GM19240 (cell line): ENCODE measurements around the gene C19orf33.

ENCODE experiments used
- DNase-seq: peaks from one replicate; pipeline ENCODE4 v3.0.0; 2011; ENCODE audit warnings: low spot score; ENCODE audit not compliant: insufficient read length

Gene C19orf33

GRCh38 chr19:38278751-38279150, 25.3 kb upstream of the C19orf33 start:
- DNase-seq = no peak

- DNase-seq = no peak
Measured at GRCh38 chr19:38280030-38280921, 23.8 kb upstream of the C19orf33 start.

- DNase-seq = no peak
Measured at GRCh38 chr19:38281811-38282566, 22.1 kb upstream of the C19orf33 start.

GRCh38 chr19:38283271-38283670, 20.8 kb upstream of the C19orf33 start:
- DNase-seq = no peak

- no peak for DNase-seq
Measured at GRCh38 chr19:38284422-38284821, 19.6 kb upstream of the C19orf33 start.

- no peak for DNase-seq
Measured at GRCh38 chr19:38285567-38285966, 18.5 kb upstream of the C19orf33 start.

GRCh38 chr19:38287604-38288003, 16.4 kb upstream of the C19orf33 start:
- no peak for DNase-seq

GRCh38 chr19:38288123-38288855, 15.8 kb upstream of the C19orf33 start:
- no peak for DNase-seq

GRCh38 chr19:38289955-38290354, 14.1 kb upstream of the C19orf33 start:
- no peak for DNase-seq

- no peak for DNase-seq
Measured at GRCh38 chr19:38290631-38291147, 13.4 kb upstream of the C19orf33 start.

- DNase-seq = no peak
Measured at GRCh38 chr19:38291855-38292254, 12.2 kb upstream of the C19orf33 start.

- DNase-seq = no peak
Measured at GRCh38 chr19:38293281-38293680, 10.8 kb upstream of the C19orf33 start.

GRCh38 chr19:38294090-38294489, 10.0 kb upstream of the C19orf33 start:
- DNase-seq = no peak

- DNase-seq = no peak
Measured at GRCh38 chr19:38298821-38299680, 5.0 kb upstream of the C19orf33 start.

- no peak for DNase-seq
Measured at GRCh38 chr19:38304352-38304865, 358 bp downstream of the C19orf33 start.

GRCh38 chr19:38304866-38305429, 897 bp downstream of the C19orf33 start:
- no peak for DNase-seq

- DNase-seq = no peak
Measured at GRCh38 chr19:38306236-38306635, 2.2 kb downstream of the C19orf33 start.

- DNase-seq = no peak
Measured at GRCh38 chr19:38307076-38307475, 3.0 kb downstream of the C19orf33 start.

- no peak for DNase-seq
Measured at GRCh38 chr19:38307597-38307996, 3.5 kb downstream of the C19orf33 start.
